ENCODE results near the gene C10orf71. TPM values are rescaled to one million over a fixed set of nuclear protein-coding genes. Genes with fewer than 3 reads are reported as not detected.

Gene C10orf71
- total and polyA plus RNA-seq, 2 donors from 2014 or later: 0.28 TPM; not detected in 1

DNA sequence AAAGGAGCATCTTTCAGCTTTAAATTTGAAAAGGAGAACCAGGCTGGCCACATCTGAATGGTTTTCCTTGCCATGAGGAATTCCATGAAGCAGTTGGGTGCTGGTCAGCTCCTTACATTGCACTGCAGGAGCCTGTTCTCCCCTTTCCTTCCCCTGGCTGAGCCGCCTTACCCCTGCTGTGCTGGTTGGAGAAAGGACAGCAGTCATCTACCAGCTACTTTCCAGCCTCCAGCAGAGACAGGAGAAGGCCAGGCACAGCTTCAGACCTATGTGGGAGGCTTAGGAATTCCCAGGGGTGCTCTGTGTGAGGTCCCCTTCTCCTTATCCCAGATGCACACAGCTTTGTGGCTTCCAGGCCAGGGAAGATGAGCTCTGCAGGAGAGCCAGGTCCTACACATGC lies 4.7 kb downstream of the C10orf71 start:
- TF ChIP-seq, protein P1, sequence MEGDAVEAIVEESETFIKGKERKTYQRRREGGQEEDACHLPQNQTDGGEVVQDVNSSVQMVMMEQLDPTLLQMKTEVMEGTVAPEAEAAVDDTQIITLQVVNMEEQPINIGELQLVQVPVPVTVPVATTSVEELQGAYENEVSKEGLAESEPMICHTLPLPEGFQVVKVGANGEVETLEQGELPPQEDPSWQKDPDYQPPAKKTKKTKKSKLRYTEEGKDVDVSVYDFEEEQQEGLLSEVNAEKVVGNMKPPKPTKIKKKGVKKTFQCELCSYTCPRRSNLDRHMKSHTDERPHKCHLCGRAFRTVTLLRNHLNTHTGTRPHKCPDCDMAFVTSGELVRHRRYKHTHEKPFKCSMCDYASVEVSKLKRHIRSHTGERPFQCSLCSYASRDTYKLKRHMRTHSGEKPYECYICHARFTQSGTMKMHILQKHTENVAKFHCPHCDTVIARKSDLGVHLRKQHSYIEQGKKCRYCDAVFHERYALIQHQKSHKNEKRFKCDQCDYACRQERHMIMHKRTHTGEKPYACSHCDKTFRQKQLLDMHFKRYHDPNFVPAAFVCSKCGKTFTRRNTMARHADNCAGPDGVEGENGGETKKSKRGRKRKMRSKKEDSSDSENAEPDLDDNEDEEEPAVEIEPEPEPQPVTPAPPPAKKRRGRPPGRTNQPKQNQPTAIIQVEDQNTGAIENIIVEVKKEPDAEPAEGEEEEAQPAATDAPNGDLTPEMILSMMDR (IDR thresholded peaks at IDR 0.05; ENCODE audit: borderline replicate concordance, extremely low read depth, insufficient read depth): no peak
- DNase-seq (no peak), FAIRE-seq (no peak)
- intact Hi-C loops (cut with DNase I): no loop called here
- no peak overlapping the region for H3K27ac ChIP-seq (ENCODE audit: low read depth in 2 of 2, low read length in 2 of 2)
- H3K4me3 ChIP-seq (ENCODE audit: low read length in 3 of 3): no peak overlapping the region
- H3K4me1 ChIP-seq (ENCODE audit: control insufficient read depth in 2 of 3, insufficient read depth in 2 of 3, low read depth in 1 of 3, low read length in 3 of 3): no peaks in the 10 kb centered on the region
- no peaks in the 10 kb centered on the region for H3K36me3 ChIP-seq (ENCODE audit: control insufficient read depth in 2 of 3, insufficient read depth in 3 of 3, low read length in 3 of 3)
- H3K9ac ChIP-seq (ENCODE audit: low read length in 3 of 3): no peak overlapping the region
- peaks cover 0 to 2% (median 0%) of the 10 kb centered on the region in 3 donors for H3K9me3 ChIP-seq (ENCODE audit: control insufficient read depth in 2 of 3, insufficient read depth in 1 of 3, low read length in 3 of 3)
- H3K27me3 ChIP-seq (ENCODE audit: control insufficient read depth, insufficient read depth, low read length): no peaks in the 10 kb centered on the region

DNA sequence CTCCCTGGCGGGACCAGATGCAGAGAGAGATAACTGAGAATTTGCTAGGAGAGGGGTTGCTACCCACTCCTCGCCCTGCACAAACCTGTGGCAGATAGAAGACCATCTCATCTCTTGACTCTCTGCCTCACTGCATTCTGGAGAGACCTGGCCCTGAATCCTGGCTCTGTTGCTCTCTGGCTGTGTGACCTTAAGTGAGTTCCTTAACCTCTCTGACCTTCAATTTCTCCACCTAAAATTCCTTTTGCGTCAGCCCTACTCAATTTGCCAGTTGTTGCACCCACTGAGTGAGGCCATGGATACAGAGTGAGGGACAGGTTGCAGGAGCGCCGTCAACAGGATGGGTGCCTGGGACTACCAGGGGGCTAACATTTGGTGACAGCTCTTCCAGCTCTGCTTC lies 5.2 kb downstream of the C10orf71 start:
- intact Hi-C loops (cut with DNase I): no loop called here
- Histone ChIP-seq H3K36me3 (ENCODE audit: control insufficient read depth in 2 of 3, insufficient read depth in 3 of 3, low read length in 3 of 3) (no peaks in the 10 kb centered on the region), H3K27ac (ENCODE audit: low read depth in 2 of 2, low read length in 2 of 2) (no peak overlapping the region), H3K4me1 (ENCODE audit: control insufficient read depth in 2 of 3, insufficient read depth in 2 of 3, low read depth in 1 of 3, low read length in 3 of 3) (no peaks in the 10 kb centered on the region), H3K4me3 (ENCODE audit: low read length in 3 of 3) (no peak overlapping the region), H3K9ac (ENCODE audit: low read length in 3 of 3) (no peak overlapping the region), H3K27me3 (ENCODE audit: control insufficient read depth, insufficient read depth, low read length) (no peaks in the 10 kb centered on the region), H3K9me3 (ENCODE audit: control insufficient read depth in 2 of 3, insufficient read depth in 1 of 3, low read length in 3 of 3) (peaks cover 0 to 6% (median 0%) of the 10 kb centered on the region in 3 donors)
- no peak for FAIRE-seq
- TF ChIP-seq, protein P1 (IDR thresholded peaks at IDR 0.05; ENCODE audit: borderline replicate concordance, extremely low read depth, insufficient read depth): no peak
- no peak for DNase-seq

DNA sequence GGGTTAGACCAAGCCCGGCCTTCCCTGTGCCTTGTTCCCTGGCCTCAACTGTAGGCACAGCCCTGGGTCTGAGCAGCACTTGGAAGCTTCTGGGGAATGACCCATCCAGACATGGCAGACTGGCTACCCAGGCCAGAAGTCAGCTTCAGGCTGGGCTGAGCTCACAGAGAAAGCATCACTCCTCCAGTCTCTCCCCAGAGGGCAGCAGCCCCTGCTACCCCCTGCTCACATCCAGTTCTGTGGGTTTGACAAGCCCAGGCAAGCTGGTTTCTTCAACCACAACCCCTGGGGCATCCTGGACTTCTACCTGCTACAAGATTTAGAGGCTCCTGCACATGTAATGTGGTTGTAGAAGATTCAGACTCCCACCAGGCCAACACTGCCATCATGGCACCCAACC lies 9.0 kb downstream of the C10orf71 start:
- no peaks in the 10 kb centered on the region for H3K36me3 ChIP-seq (ENCODE audit: control insufficient read depth in 2 of 3, insufficient read depth in 3 of 3, low read length in 3 of 3)
- intact Hi-C loops (cut with DNase I): no loop called here
- no peak overlapping the region for H3K9ac ChIP-seq (ENCODE audit: low read length in 3 of 3)
- peaks cover 0 to 10% (median 0%) of the 10 kb centered on the region in 3 donors for H3K9me3 ChIP-seq (ENCODE audit: control insufficient read depth in 2 of 3, insufficient read depth in 1 of 3, low read length in 3 of 3)
- H3K4me1 ChIP-seq (ENCODE audit: control insufficient read depth in 2 of 3, insufficient read depth in 2 of 3, low read depth in 1 of 3, low read length in 3 of 3): no peaks in the 10 kb centered on the region
- no peak overlapping the region for H3K4me3 ChIP-seq (ENCODE audit: low read length in 3 of 3)
- H3K27ac ChIP-seq (ENCODE audit: low read depth in 2 of 2, low read length in 2 of 2): no peak overlapping the region
- TF ChIP-seq, protein P1 (IDR thresholded peaks at IDR 0.05; ENCODE audit: borderline replicate concordance, extremely low read depth, insufficient read depth): no peak
- FAIRE-seq (no peak), DNase-seq (no peak)
- no peaks in the 10 kb centered on the region for H3K27me3 ChIP-seq (ENCODE audit: control insufficient read depth, insufficient read depth, low read length)

DNA sequence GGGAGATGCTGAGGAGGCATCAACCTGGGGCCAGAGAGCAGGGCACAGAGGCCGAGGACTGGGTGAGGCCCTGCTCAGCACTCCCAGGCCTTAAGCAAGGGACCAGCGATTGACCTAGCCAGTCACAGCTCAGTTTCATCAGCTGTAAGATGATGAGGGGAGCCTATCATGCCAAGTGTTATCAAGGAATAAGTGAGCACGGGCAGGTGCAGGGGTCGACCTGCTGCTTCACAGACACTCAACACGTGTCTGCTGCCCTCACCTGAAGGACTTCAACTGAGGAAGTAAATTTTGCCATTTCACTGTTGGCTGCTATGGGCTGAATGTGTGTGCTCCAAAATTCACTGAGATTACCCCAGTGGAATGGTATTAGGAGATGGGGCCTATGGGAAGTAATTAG lies 9.9 kb downstream of the C10orf71 start:
- H3K4me1 ChIP-seq (ENCODE audit: control insufficient read depth in 2 of 3, insufficient read depth in 2 of 3, low read depth in 1 of 3, low read length in 3 of 3): no peaks in the 10 kb centered on the region
- H3K9me3 ChIP-seq (ENCODE audit: control insufficient read depth in 2 of 3, insufficient read depth in 1 of 3, low read length in 3 of 3): peaks cover 0 to 10% (median 0%) of the 10 kb centered on the region in 3 donors
- intact Hi-C loops (cut with DNase I): no loop called here
- no peaks in the 10 kb centered on the region for H3K36me3 ChIP-seq (ENCODE audit: control insufficient read depth in 2 of 3, insufficient read depth in 3 of 3, low read length in 3 of 3)
- DNase-seq (no peak), FAIRE-seq (no peak)
- no peak overlapping the region for H3K4me3 ChIP-seq (ENCODE audit: low read length in 3 of 3)
- H3K27me3 ChIP-seq (ENCODE audit: control insufficient read depth, insufficient read depth, low read length): no peaks in the 10 kb centered on the region
- no peak overlapping the region for H3K9ac ChIP-seq (ENCODE audit: low read length in 3 of 3)
- no peak overlapping the region for H3K27ac ChIP-seq (ENCODE audit: low read depth in 2 of 2, low read length in 2 of 2)
- TF ChIP-seq, protein P1 (IDR thresholded peaks at IDR 0.05; ENCODE audit: borderline replicate concordance, extremely low read depth, insufficient read depth): no peak
